GM19397 (cell line): Measurements from ENCODE around the gene KDM5C.

Experiments used
- ATAC-seq: cut with Tn5 transposase; IDR thresholded peaks from one replicate; pipeline ENCODE4 v1.9.1; 2021; ENCODE audit warnings: mild to moderate bottlenecking, moderate library complexity; ENCODE audit not compliant: unreplicated experiment

The KDM5C gene

DNA sequence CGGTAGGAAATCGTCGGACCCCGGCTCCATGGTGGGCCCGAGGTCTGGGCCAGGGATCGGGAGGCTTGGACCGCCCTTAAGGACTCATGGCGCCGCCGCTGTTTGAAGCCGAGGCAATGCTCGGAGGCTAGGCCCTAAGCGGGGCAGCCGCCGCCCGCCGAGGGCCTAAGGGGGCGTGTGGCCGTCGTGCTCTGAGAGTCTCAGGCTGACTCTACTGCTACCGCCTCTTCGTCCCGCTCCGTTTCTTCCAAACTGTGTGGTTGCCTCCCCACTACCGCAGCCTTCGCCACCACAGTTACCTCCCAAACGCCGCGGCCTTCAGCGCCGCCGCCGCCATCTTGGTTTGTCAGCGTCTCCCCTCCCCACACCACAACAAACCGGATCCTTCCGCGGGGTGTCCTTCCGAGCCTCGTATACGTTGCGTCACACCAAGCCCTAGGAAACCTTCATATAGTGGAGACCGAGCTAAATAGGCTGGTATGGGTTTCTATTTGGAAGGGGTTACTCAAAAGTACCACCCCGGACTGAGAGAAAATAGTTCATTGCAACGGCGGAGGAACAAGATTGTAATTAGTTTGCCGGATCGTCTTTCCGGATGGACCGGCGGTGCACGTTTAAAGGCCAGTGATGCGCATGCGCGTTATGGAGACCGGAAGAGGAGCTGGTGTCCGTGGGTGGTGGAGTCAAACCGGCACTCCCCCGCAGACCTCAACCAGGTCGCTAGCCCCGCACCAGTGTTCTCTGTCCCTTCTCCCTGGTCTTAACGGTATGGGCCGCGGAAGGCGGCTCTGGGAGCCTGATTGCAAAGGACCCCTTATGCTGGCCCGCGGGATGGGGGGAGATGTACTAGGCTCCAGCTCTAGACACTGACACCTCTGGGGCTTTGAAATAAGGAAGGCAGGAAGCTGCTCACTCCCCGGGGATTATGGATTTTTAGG is at the start of gene KDM5C:
KDM5C (minus strand) TSS at position 348 of the 938 bp plus-strand sequence; CDS start at position 30, 318 bp downstream.
- ATAC-seq = peak; percentile 88

DNA sequence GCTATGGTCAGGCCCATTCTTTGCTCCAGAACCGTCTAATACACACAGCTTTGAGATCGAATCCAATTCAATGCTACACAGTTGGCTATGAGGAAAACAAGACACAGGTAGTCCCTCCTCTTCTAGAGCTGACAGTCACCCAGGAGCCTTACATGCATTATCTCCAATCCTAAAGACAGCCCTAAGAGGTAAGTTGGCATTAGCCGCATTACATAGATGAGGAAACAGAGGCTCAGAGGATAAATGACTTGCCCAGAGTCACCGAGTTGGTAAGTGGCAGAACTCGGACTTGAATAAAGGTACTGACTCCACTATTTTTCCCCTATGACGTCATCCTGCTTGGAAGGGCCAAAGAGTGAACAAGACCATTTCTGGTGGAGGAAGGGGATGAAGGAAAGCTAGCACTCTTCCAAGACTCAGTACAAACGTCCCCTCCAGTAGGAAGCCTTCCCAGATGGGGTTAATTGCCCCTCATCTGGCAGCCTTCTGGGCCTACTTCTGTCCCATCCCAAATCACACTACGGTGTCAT is 47.9 kb upstream of the KDM5C start:
- no peak for ATAC-seq

DNA sequence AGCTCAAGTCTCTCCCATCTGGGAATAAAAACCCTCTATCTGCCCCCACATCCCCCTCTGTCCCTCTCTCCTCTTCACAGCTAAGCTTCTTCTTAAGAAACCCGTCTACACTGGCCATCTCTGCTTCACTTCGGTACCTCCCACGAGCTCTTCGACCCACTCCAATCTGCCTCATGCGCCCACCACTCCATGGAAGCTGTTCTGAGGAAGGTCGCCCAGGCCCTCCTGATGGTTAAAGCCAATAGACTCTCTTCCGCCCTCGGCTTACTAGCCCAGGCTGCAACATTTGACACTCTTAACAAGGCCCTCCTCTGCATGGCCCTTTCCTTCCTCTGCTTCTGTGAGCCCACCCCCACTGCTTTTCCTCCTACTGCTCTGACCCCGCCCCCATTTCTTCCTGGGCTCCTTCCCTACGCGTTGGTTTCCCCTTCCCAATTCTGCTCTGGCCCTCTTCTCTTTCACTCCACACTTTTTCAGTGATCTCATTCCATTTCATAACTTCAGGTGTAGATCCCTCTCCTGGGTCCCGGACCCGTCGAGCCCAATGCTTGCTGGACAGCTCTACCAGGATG is 44.6 kb upstream of the KDM5C start:
- no peak for ATAC-seq

DNA sequence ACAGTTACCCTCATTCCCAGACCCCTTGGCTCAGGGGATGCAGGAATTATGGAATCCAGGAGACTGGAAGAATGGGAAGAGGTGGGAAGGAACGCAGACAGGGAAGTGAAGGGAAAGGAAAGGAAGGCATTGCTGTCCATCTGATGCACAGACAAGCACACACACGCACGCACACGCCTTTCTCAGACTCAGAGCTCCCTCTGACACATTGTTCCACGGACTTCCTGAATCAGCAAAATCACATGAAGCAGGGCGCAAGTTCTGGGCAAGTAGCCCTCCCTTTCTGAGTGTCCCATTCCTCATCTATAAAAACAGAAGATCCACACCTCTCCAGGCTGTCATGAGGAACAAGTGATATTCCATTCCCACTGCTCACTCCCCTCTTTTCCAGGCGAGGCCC is 43.2 kb upstream of the KDM5C start:
- no peak for ATAC-seq

DNA sequence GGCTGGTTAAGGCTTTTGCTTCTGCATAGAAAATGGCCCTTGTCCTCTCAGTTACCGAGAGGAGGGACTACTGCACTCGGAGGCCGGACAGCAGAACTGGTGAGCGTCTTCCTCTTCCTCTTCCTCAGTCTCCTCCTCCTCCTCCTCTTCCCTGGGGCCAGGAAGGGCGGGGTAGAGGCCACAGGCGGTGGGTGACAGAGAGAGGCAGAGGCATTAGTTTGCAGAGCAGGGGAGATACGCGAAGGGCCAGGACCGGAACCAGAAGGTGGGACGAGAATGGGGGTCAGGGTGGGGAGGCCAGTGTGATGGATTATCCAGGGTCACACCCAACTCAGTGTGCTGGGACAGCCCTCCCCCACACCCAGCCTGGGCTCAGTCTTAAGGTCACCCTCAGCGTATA is 41.9 kb upstream of the KDM5C start:
- ATAC-seq = no peak

DNA sequence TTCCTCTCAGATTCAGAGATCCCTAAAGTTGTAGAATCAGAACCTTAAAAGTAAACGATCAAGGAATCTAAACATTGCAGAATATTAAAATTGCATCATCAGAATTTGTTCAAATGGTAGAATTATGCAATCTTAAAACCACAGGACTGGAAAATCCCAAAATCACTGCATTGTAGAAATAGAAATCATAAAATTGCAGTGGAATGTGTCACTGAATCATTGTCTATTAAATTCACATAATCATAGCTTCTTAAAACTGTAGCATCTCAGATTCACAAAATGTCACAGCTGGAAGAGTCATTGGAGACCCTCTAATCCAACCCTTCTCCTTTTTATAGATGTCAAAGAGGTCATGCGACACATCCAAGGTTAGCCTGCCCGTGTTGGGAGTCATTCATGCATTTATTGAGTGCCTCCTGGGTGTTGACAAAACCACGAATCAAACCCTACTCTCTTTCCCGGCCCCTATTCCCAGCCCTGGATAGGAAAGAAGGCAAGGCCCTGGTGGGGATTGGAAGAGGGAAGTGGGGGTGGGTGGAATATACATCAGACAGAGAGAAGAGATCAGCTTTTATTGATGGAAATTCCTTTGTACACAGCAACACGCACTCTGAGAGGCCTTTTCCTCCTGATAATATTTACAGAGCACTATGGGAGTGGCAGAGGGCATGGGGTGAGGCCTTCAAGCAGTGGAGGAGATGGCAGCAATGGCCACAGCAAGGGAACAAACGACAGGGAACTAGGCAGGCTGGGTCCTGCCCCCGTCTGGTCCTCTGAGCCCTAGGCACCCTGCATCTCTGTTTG is 41.0 kb upstream of the KDM5C start:
- no peak for ATAC-seq

DNA sequence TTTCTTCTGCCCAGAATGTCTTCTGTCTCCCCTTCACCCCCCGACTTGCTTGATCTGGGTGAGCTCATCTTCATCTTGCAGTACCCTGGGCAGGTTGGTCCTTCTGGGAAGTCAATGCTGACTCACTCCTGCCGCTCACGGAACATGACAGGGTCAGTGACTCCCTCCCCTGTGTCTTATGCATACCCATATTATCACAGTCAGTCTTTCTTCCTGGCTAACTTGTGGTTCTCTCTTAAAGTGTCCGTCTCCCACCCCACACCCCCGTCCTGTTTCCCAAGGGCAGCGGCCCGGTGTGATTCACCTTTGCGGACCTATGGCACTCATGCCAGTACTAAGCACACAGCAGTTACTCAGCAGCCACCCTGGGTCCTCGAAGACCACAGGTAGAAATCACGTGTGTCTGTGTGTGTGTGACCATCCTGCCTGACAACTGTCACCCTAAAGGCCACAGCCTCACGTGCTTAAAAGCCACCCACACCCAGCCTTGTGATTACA is 38.6 kb upstream of the KDM5C start:
- no peak for ATAC-seq

DNA sequence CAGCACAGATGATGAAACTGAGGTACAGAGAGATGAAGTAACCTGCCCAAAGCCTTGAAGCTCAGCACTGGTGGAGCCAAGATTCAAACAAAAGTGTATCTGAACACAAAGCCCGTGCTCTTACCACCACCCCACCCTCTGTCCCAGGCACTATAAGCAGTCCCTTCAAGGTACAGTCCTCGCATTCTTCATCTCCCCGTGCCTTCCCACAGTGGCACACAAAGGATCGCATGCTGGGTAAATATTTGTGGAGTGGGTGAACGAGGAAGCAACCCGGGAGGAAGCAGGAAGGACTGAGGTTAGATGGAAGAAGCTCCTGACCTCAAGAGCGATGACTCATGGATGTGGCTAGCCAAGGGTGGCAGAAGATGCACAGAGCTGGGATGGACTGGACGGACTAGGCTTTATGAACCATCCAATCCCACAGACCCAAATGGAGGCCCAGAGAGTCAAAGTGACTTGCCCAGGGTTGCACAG is 37.9 kb upstream of the KDM5C start:
- no peak for ATAC-seq

DNA sequence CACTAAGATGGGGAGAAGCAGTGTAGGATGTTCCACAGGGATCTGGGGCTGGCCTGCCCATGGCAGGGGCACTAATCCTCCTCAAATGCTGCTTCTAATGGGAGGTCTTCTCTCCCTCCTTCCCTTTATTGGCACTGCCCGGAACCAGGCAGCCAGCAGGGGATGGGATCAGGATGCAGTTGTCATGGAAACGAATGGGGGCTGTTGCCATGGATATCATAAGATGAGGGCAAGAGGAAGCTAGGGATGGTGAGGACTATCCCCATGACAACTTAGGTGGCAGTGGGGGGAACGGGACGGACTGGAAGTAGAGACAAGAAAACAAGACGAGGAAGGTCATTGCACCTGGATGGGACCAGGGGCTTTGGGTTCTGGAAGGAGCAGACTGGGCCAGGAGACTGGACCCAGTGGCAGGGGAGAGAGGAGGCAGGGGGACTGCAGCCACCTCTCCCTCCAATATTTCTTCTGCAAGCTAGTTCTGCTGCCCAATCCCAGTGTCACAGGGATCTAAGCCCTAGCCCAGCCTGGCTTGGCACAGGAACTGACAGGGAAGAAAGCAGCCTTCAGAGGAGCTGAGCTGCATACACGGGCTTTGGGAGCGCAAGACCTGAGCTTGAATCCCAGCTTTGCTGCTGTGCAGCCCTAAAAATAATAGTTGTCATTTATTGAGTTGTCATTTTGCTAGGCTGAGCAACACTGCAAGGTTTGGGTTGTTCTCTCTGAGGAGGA is 37.3 kb upstream of the KDM5C start:
- no peak for ATAC-seq

DNA sequence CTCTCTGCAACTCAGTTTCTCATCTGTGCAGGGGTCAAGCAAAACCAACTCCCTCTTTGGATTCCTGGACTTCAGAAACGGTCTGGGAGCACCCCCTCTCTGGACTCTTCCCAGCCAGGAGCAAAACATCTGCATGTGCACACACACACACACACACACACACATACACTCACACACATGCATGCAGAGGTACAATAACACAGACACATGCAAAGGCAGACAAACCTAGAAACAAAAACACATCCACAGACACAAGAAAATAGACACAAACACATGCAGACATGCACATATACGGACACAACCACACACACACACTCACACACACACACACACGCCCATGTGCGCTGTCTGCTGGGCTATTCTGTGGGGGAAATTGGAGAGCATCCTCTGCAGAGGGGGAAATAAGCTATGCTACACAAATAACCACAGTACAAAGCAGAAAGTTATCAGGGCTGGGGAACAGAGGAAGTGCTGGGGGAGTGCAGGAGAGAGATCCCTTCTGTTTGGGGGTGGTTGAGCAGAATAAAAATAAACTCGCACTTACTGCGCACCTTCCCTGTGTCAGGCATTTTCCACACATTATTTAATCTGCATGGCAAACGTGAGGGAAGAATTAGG is 36.5 kb upstream of the KDM5C start:
- no peak for ATAC-seq

DNA sequence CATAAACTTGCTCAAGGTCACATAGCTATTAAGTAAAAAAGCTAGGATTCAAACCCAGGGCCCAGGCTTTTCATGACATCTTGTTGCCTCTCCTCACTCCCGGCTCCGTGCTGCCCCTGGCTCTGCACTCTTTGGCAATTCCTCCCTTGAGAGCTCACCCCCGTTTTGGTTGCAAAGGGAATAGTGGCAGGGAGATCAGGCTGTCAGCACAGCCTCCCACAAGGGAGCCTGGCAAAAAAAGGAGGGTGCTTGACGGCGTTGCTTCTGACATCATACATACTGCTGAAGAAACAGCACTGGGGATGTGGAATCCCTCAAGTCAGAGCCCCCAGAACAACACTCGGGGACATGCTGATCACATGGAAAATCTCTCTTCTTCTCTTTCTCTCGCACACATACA is 35.8 kb upstream of the KDM5C start:
- no peak for ATAC-seq

DNA sequence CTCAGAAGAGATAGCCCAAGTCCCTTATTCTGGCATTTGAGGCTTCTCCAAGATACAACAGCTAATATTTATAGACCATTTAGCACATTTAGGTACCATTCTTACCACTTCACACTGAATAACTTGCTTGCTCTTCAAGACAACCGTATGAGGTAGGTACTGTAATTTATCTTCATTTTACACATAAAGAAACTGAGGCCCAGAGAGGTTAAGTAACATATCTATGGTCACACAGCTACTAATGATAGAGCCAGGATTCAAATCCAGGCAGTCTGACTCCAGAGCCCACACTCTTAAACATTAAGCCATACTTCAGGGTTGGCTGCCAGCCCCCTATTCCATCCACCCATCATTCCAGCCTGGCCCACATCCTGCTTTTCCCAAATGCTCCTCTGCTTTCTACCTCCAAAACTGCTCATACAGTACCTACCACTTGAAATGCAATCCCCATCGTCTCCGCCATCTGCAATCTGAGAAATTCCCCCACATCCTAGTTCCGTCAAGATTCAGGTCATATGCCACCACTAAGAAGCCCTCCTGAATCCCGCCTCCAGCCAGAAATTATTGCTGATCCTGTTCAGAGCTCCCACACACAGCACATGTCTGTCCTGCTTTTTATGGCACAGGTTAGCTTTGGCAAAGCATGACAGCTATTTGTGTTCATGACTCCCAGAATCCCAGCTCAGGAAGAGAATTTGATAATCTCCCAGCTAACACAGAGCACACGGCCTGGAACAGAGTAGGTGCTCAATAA is 32.8 kb upstream of the KDM5C start:
- ATAC-seq = no peak

DNA sequence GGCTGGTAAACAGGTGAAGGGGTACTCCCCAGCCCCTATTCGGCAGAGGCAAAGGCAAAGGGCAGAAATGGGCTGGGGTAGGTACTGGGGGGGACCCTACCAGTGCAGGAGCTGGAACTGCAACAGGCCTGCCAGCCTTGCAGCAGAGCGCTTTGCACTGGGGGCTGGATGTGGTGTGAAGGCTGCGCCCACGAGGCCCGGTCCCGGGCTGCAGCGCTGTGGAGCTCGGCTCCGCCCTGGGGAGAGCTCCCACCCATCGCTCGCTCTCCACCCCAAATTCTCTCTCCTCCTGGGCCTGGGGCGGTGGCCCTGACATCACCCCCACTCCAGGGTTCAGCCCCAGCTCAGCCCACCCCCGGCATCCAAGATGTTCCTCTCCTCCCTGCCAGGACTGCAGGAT is 32.2 kb upstream of the KDM5C start:
- no peak for ATAC-seq

DNA sequence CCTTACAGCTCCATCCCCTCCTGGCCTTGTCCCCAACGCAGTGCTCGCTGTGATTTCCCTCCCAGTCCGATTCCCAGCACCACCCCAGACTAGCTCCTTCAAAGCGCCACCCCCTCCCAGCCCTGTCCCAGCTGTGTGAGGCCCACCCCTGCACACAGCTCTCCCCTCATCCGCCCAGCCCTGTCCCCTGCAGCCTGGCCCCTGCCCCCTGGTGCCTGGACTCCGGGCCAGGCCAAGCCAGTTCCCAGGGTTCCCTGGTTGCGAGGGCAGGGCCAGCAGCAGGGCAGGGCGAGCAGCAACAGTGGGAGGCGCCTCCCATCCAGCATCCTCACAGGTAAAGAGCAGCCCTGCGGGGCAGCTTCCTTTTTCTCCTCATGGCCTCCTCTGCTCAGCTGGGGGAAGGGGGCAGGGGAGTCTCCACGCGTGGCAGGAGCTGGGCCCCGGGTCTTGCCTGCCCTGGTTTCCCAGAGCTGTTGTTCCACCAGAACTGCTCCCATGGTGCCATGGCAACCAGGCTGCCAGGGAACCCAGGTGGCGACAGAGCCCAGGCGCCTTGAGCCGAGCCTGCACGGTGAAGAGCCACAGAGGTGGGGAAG is 31.5 kb upstream of the KDM5C start:
- no peak for ATAC-seq

DNA sequence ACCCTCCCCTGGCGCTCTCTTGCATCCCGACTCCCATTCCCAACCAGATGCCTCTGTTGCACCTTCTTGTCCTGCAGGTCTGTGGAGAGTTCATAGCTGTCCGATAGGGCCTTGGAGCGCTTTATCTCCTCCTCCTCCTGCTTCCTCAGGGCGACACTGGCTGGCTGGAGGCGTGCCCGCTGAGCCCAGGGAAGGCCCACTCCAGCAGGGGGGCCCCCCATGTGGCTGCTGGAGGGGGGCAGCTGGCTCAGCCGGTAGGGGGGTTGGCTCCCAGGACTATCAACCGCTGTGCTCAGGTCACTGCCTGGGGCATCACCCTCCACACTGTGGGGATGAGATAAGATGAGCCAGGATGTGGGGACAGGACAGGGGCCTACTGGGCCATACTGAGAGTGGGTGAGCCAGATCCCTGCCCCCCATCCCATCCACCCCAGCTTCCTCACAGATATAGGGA is 30.8 kb upstream of the KDM5C start:
- no peak for ATAC-seq

DNA sequence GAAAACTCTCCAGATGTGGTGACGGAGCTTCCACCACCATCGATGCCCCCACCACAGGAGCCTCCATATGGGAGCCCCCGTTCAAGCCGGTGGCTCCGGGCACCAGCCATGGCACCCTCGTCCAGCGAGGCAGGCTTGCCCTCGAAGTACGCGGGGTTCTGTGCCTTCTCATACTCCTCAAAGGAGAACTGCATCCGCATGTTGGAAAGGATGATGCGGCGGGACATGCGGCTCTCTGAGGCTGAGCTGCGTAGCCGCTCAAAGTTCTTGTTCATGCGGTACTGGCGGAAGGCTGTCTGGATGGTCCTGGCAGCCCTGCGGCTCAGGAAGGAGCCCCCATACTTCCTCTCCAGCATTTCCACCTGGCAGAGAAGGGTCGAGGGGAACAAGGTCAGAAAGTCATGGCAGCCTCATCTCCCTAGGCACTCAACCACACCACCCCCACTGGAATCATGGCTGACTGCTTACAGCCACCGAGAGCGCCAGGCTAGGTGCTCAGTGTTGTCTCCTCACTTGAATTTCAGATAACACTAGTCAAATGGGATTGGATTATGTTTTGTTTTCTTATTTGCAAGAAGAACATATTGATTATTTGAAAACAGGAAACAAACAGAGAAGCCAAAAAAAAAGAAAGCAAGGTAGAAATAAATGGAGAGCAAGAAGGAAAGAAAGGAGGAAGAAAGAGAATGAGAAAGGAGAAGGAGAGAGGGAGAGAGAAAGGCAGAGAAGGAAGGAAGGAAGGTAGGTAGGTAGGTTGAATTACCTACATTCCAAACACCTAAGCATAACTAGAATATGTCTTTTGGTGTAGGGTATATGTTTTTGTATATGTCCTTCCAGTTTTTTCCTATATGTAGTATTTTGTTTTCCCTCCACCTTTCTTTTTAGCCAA is 29.8 kb upstream of the KDM5C start:
- ATAC-seq = no peak

DNA sequence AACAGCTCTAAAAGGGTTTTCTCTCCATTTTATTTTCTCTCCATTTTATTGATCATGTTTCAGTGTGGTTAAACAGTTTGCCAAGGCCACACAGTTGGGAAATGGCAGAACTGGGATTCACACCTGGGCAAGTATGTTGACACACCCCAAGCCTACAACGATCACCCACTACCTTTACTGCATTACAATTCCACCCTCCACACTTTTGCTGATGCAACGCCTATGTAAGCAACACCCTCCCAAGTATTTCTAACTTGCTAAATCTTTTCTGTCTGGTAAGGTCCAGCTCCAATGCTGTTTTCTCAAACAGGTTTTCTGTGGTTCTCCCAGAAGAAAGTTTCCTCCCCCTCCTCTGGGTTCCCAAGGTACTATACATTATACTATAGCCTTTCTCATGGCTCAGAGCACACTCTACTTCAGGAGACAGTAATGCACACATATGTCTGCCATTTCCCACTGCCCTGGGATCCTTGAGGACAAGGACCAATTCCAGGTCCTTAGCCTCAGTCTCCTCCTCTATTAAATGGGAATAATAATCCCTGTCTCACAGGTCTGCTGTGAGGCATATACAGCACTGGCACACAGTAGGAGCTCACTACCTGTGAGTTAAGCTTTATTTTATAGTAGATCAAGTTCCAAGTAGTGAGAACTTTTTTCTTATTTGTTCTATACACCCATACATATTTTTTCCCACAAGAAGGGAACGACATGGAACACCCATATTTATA is 28.4 kb upstream of the KDM5C start:
- no peak for ATAC-seq
